SH-SY5Y (cell line): ENCODE measurements around the gene ANKS3.

Experiments used
- GATA2 ChIP-seq: IDR thresholded peaks from 2 replicates; pipeline ENCODE4 v1.6.1; 2011; ENCODE audit warnings: mild to moderate bottlenecking, low read depth, low read length
- GATA3 ChIP-seq: IDR thresholded peaks from 2 replicates; pipeline ENCODE4 v1.6.1; 2011; ENCODE audit warnings: low read depth, mild to moderate bottlenecking, low read length, moderate library complexity

DNA sequence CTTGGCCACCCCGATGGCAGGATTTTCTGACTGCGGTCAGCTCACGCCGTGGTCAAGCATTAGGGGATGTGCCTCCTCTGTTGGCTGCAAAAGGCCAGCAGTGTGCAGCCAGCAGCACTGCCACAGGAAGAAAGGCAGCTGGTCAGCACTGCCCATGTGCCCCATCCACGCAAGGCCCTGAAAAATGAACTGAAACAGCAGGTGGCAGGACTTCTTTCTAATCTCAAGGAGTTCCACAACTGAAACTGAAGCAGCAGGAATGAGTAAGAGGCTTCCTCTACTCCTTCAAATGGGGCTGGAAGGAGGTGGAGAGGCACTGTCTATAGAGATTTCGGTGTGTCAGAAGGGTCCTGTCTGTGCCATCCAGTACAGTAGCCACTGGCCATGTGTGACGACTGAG, 29.7 kb upstream of the ANKS3 start:
- no peak for TF ChIP-seq GATA2
- no peak for TF ChIP-seq GATA3
